Neural cell (in vitro differentiated cells): ENCODE results near the gene TLL1. TPM values are rescaled to one million over a fixed set of nuclear protein-coding genes. Genes with fewer than 3 reads are reported as not detected.

Experiments used
- H2AFZ ChIP-seq: fragments of 200-600, 300-800 bp; sonication (generic), shearing (Covaris generic); 2 replicates; pipeline ENCODE4 v1.6.0; 2014; ENCODE audit warnings: low read depth, mild to moderate bottlenecking, antibody characterized with exemption, low read length, moderate library complexity
- H3F3A ChIP-seq: fragments of 200-600 bp; shearing (Covaris generic); 2 replicates; pipeline ENCODE4 v1.6.1; 2016; ENCODE audit warnings: mild to moderate bottlenecking, moderate library complexity, mixed read lengths, antibody characterized with exemption, low read length; ENCODE audit not compliant: insufficient read depth, poor library complexity, severe bottlenecking
- H3K27ac ChIP-seq: fragments of 200-600, 300-800 bp; sonication (generic), shearing (Covaris generic); 2 replicates; pipeline ENCODE4 v1.5.1; 2014; ENCODE audit warnings: mild to moderate bottlenecking, low read length, moderate library complexity
- H3K27me3 ChIP-seq: fragments of 300-800, 200-600 bp; sonication (generic), shearing (Covaris generic); 2 replicates; pipeline ENCODE4 v1.6.0; 2014; ENCODE audit warnings: mild to moderate bottlenecking, low read depth, low read length, moderate library complexity; ENCODE audit not compliant: insufficient read depth
- H3K36me3 ChIP-seq: fragments of 300-800, 200-600 bp; sonication (generic), shearing (Covaris generic); 2 replicates; pipeline ENCODE4 v1.5.1; 2014; ENCODE audit warnings: mild to moderate bottlenecking, antibody characterized with exemption, low read length, moderate library complexity; ENCODE audit not compliant: insufficient read depth
- H3K4me2 ChIP-seq: fragments of 300-800, 200-600 bp; sonication (generic), shearing (Covaris generic); 2 replicates; pipeline ENCODE4 v1.6.0; 2014; ENCODE audit warnings: mild to moderate bottlenecking, low read length
- H3K4me3 ChIP-seq: fragments of 300-800, 200-600 bp; sonication (generic), shearing (Covaris generic); 2 replicates; pipeline ENCODE4 v1.5.1; 2014; ENCODE audit warnings: mild to moderate bottlenecking, low read length, moderate library complexity
- H3K79me2 ChIP-seq: fragments of 200-600 bp; shearing (Covaris generic); replicated peaks from 2 replicates; pipeline ENCODE4 v1.6.0; 2014; ENCODE audit warnings: mild to moderate bottlenecking, low read length, moderate library complexity; ENCODE audit not compliant: insufficient read depth
- H3K9ac ChIP-seq: fragments of 300-800, 200-600 bp; sonication (generic), shearing (Covaris generic); 2 replicates; pipeline ENCODE4 v1.6.1; 2016; ENCODE audit warnings: mild to moderate bottlenecking, low read length, mixed read lengths
- H3K9me2 ChIP-seq: fragments of 200-600 bp; shearing (Covaris generic); 2 replicates; pipeline ENCODE4 v1.6.1; 2016; ENCODE audit warnings: mild to moderate bottlenecking, low read length, mixed read lengths; ENCODE audit not compliant: insufficient read depth
- H3K9me3 ChIP-seq: fragments of 200-600, 300-800 bp; sonication (generic), shearing (Covaris generic); 2 replicates; pipeline ENCODE4 v1.6.1; 2016; ENCODE audit warnings: mild to moderate bottlenecking, mixed run types, low read length, moderate library complexity, mixed read lengths
- H4K20me1 ChIP-seq: fragments of 200-600 bp; shearing (Covaris generic); 2 replicates; pipeline ENCODE4 v1.6.1; 2016; ENCODE audit warnings: mild to moderate bottlenecking, mixed run types; ENCODE audit not compliant: insufficient read depth
- CTCF ChIP-seq: fragments of 450-650 bp; IDR thresholded peaks from 2 replicates; pipeline ENCODE4 v1.5.1; 2014; ENCODE audit warnings: antibody characterized with exemption, mild to moderate bottlenecking, moderate library complexity; ENCODE audit not compliant: poor library complexity, severe bottlenecking
- EP300 ChIP-seq: fragments of 450-650 bp; conservative IDR thresholded peaks from 2 replicates; pipeline ENCODE4 v1.6.1; 2014; ENCODE audit warnings: antibody characterized with exemption, mild to moderate bottlenecking, moderate library complexity; ENCODE audit not compliant: poor library complexity, severe bottlenecking
- EZH2 ChIP-seq: fragments of 200-600, 300-800 bp; shearing (Covaris generic), sonication (generic); IDR thresholded peaks from 2 replicates; pipeline ENCODE4 v1.6.1; 2014; ENCODE audit warnings: antibody characterized with exemption, low read length, borderline replicate concordance, mild to moderate bottlenecking; ENCODE audit not compliant: insufficient read depth, poor library complexity, severe bottlenecking
- MXI1 ChIP-seq: fragments of 450-650 bp; conservative IDR thresholded peaks from 2 replicates; pipeline ENCODE4 v1.6.1; 2014; ENCODE audit warnings: antibody characterized with exemption, mild to moderate bottlenecking; ENCODE audit not compliant: poor library complexity, severe bottlenecking
- POLR2AphosphoS5 ChIP-seq: IDR thresholded peaks from 2 replicates; pipeline ENCODE4 v1.6.1; 2012
- RAD21 ChIP-seq: fragments of 450-650 bp; conservative IDR thresholded peaks from 2 replicates; pipeline ENCODE4 v1.6.1; 2014; ENCODE audit warnings: antibody characterized with exemption, mild to moderate bottlenecking, moderate library complexity
- REST ChIP-seq: IDR thresholded peaks from 2 replicates; pipeline ENCODE4 v1.6.1; 2012; ENCODE audit warnings: borderline replicate concordance
- SMC3 ChIP-seq: fragments of 450-650 bp; conservative IDR thresholded peaks from 2 replicates; pipeline ENCODE4 v1.6.1; 2014; ENCODE audit warnings: antibody characterized with exemption, mild to moderate bottlenecking, moderate library complexity; ENCODE audit not compliant: poor library complexity
- TAF1 ChIP-seq: IDR thresholded peaks from 2 replicates; pipeline ENCODE4 v1.6.1; 2012; ENCODE audit warnings: low read depth
- polyA plus RNA-seq: library from polyadenylated mRNA; depleted of rRNA; stranded (reverse); fragments of >200 nt; gene quantifications from 2 replicates; pipeline ENCODE4 v1.2.3, GENCODE V29; 2014

TLL1 gene
- polyA plus RNA-seq, 1 donor from 2014 or later, result not detected

GRCh38 chr4:165909947-165910346 lies 36.9 kb downstream of the TLL1 start:
- Histone ChIP-seq H3K27ac (no peak overlapping the region), H3K4me2 (no peak overlapping the region)

GRCh38 chr4:165915215-165915614 lies 42.2 kb downstream of the TLL1 start:
- no peak overlapping the region for H3K27ac ChIP-seq
- H3K4me3 ChIP-seq, result no peak overlapping the region
- H3K36me3 ChIP-seq, result no peaks in the 10 kb centered on the region
- no peak overlapping the region for H3K4me2 ChIP-seq
- no peak overlapping the region for H3K9ac ChIP-seq
- no peaks in the 10 kb centered on the region for H3K79me2 ChIP-seq
- H3F3A ChIP-seq, result no peaks in the 10 kb centered on the region
- H3K27me3 ChIP-seq, result no peaks in the 10 kb centered on the region
- TF ChIP-seq REST (no peak), TAF1 (no peak), EZH2 (no peak), EP300 (no peak), POLR2AphosphoS5 (no peak), MXI1 (no peak), RAD21 (no peak), SMC3 (no peak), CTCF (no peak)
- no peak overlapping the region for H2AFZ ChIP-seq
- H3K9me3 ChIP-seq, result no peaks in the 10 kb centered on the region
- H3K9me2 ChIP-seq, result no peaks in the 10 kb centered on the region
- no peaks in the 10 kb centered on the region for H4K20me1 ChIP-seq

More at GRCh38 chr4:165909947-165910346, 36.9 kb downstream of the TLL1 start:
- Histone ChIP-seq H3K9ac (no peak overlapping the region), H3K79me2 (no peaks in the 10 kb centered on the region), H3F3A (no peaks in the 10 kb centered on the region), H2AFZ (no peak overlapping the region), H3K4me3 (no peak overlapping the region), H3K9me3 (no peaks in the 10 kb centered on the region), H3K27me3 (no peaks in the 10 kb centered on the region), H3K9me2 (no peaks in the 10 kb centered on the region), H3K36me3 (no peaks in the 10 kb centered on the region), H4K20me1 (no peaks in the 10 kb centered on the region)
- no peak for TF ChIP-seq REST
- TF ChIP-seq POLR2AphosphoS5, result no peak
